ENCODE measurements around the gene FNBP1.

Gene FNBP1

DNA sequence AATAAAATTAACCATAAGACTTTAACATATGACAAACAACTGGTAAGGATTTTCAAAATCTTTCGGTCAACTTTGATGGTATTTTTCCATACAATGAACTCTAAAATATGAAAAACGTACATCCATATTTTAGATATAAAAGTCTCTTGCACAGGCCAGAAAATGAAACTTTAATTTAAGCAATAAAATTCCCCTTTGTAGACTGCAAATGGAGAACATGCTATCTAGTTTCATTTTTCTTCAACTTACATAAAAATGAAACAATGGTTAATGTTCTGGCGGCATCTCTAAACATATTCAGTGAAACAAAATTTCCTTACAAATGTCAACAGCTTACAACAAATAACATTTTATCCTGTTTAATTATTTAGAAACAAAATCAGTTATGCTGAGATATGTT is 123.7 kb downstream of the FNBP1 start:
- H2AFZ ChIP-seq (ENCODE audit: low read length), result no peak overlapping the region
- no CpG with 5 or more reads among the region's 3 CpGs for WGBS, 2 donors (ENCODE audit: extremely low coverage in 2 of 2, insufficient read length in 2 of 2, insufficient replicate concordance in 1 of 2)
- H2BK15ac ChIP-seq (ENCODE audit: low read length), result no peak overlapping the region

DNA sequence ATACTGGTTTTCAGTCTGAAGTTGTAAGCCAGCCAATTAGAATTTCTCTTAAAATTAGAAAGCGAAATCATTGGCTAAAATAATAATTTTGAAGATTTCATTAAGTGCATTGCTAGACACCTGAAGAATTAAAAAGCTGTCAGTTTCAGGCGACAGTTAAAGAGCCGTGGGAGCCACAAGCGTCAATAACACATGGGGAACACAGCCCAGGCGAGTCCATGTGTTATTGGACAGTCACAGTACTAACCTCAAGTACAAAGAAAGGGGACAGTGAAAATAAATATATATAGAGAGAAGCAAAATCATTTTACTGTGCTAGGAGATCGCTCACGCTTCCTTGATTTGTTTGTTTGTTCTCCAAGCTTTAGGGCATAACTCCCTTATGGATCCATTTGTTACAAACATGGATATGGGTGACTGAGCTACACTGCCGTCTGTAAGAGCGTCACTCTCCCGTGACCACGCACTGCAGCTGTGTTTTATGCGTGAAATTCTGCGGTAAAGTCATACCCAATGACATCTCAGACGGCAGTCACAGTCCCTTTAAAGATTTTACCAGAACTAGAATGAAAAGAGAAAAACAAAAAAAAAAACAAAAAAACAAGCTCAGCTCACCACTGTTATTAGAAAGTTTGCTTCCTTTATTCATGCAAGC is 124.6 kb downstream of the FNBP1 start:
- H2BK15ac ChIP-seq (ENCODE audit: low read length), result no peak overlapping the region
- H3K27ac ChIP-seq (replicated peaks; ENCODE audit: low read length), result no peak overlapping the region
- DNase-seq (ENCODE audit: low spot score), result no peak
- H3K4me2 ChIP-seq (ENCODE audit: insufficient read depth, low read length, poor library complexity, severe bottlenecking), result no peak overlapping the region
- H2BK120ac ChIP-seq (ENCODE audit: low read depth, low read length), result no peak overlapping the region
- no peak overlapping the region for H3K18ac ChIP-seq (ENCODE audit: low read length)
- H4K8ac ChIP-seq (ENCODE audit: low read depth, low read length), result no peak overlapping the region
- H2BK5ac ChIP-seq (ENCODE audit: low read length), result no peak overlapping the region
- no peak overlapping the region for H2BK12ac ChIP-seq (ENCODE audit: low read length)
- no peak overlapping the region for H3K4me3 ChIP-seq (ENCODE audit: low read length in 2 of 2)
- no peak overlapping the region for H2AFZ ChIP-seq (ENCODE audit: low read length)
- H3K79me1 ChIP-seq (ENCODE audit: low read depth, low read length), result no peaks in the 10 kb centered on the region
- H3K9ac ChIP-seq (ENCODE audit: low read depth, low read length, poor library complexity), result no peak overlapping the region
- H3K4ac ChIP-seq (ENCODE audit: low read length), result no peak overlapping the region
- no peak overlapping the region for H3K14ac ChIP-seq (ENCODE audit: low read length)
- no peaks in the 10 kb centered on the region for H3K27me3 ChIP-seq (ENCODE audit: control insufficient read depth in 3 of 3, insufficient read depth in 3 of 3, low read depth in 1 of 3, low read length in 3 of 3)
- peaks cover 2 to 28% of the 10 kb centered on the region in 2 donors for H3K36me3 ChIP-seq (replicated peaks in 1 of 2; ENCODE audit: control insufficient read depth in 2 of 2, insufficient read depth in 2 of 2, low read length in 2 of 2)
- no peak overlapping the region for H4K91ac ChIP-seq (ENCODE audit: low read depth, low read length, poor library complexity)
- no peak overlapping the region for H3K23ac ChIP-seq (ENCODE audit: low read depth, low read length, poor library complexity)
- no peak overlapping the region for H2AK5ac ChIP-seq (ENCODE audit: low read depth, low read length)
- no CpG with 5 or more reads among the region's 14 CpGs for WGBS, 2 donors (ENCODE audit: extremely low coverage in 2 of 2, insufficient read length in 2 of 2, insufficient replicate concordance in 1 of 2)
- no peaks in the 10 kb centered on the region for H3K4me1 ChIP-seq (ENCODE audit: control insufficient read depth in 2 of 2, insufficient read depth in 1 of 2, low read depth in 1 of 2, low read length in 2 of 2)
- H3K9me3 ChIP-seq (replicated peaks in 1 of 2; ENCODE audit: control insufficient read depth in 2 of 2, insufficient read depth in 1 of 2, low read depth in 1 of 2, low read length in 2 of 2), result no peaks in the 10 kb centered on the region

More for the DNA sequence above, 123.7 kb downstream of the FNBP1 start:
- H3K9ac ChIP-seq (ENCODE audit: low read depth, low read length, poor library complexity), result no peak overlapping the region
- H4K8ac ChIP-seq (ENCODE audit: low read depth, low read length), result no peak overlapping the region
- no peaks in the 10 kb centered on the region for H3K79me1 ChIP-seq (ENCODE audit: low read depth, low read length)
- no peak overlapping the region for H3K27ac ChIP-seq (replicated peaks; ENCODE audit: low read length)
- no peak overlapping the region for H4K91ac ChIP-seq (ENCODE audit: low read depth, low read length, poor library complexity)
- DNase-seq (ENCODE audit: low spot score), result no peak
- no peak overlapping the region for H3K14ac ChIP-seq (ENCODE audit: low read length)
- H3K4me2 ChIP-seq (ENCODE audit: insufficient read depth, low read length, poor library complexity, severe bottlenecking), result no peak overlapping the region
- H2AK5ac ChIP-seq (ENCODE audit: low read depth, low read length), result no peak overlapping the region
- H3K4ac ChIP-seq (ENCODE audit: low read length), result no peak overlapping the region
- H2BK5ac ChIP-seq (ENCODE audit: low read length), result no peak overlapping the region
- H3K23ac ChIP-seq (ENCODE audit: low read depth, low read length, poor library complexity), result no peak overlapping the region
- no peak overlapping the region for H3K18ac ChIP-seq (ENCODE audit: low read length)
- no peak overlapping the region for H2BK12ac ChIP-seq (ENCODE audit: low read length)
- H2BK120ac ChIP-seq (ENCODE audit: low read depth, low read length), result no peak overlapping the region
- peaks cover 2 to 36% of the 10 kb centered on the region in 2 donors for H3K36me3 ChIP-seq (replicated peaks in 1 of 2; ENCODE audit: control insufficient read depth in 2 of 2, insufficient read depth in 2 of 2, low read length in 2 of 2)
- no peaks in the 10 kb centered on the region for H3K4me1 ChIP-seq (ENCODE audit: control insufficient read depth in 2 of 2, insufficient read depth in 1 of 2, low read depth in 1 of 2, low read length in 2 of 2)
- H3K27me3 ChIP-seq (ENCODE audit: control insufficient read depth in 3 of 3, insufficient read depth in 3 of 3, low read depth in 1 of 3, low read length in 3 of 3), result no peaks in the 10 kb centered on the region
- no peak overlapping the region for H3K4me3 ChIP-seq (ENCODE audit: low read length in 2 of 2)
- H3K9me3 ChIP-seq (replicated peaks in 1 of 2; ENCODE audit: control insufficient read depth in 2 of 2, insufficient read depth in 1 of 2, low read depth in 1 of 2, low read length in 2 of 2), result no peaks in the 10 kb centered on the region

DNA sequence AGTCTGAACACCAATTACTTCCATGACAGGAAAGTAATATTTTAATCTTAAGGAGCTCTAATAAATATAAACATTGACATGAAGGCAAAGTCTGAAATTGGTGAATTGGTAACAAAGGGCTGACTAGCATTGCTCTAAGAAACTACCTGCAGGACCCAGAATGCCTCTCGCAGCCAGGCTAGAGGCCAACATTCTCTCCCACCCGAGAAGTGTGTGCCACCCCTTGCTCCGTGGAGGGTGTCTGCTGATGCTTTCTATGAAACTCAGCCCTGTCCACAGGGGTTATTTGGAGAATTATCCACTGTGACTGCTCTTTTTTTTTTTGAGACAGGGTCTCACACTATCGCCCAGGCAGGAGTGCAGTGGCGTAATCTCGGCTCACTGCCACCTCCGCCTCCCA is 126.3 kb downstream of the FNBP1 start:
- no peaks in the 10 kb centered on the region for H3K9me3 ChIP-seq (replicated peaks in 1 of 2; ENCODE audit: control insufficient read depth in 2 of 2, insufficient read depth in 1 of 2, low read depth in 1 of 2, low read length in 2 of 2)
- no peak overlapping the region for H2BK12ac ChIP-seq (ENCODE audit: low read length)
- H3K27me3 ChIP-seq (ENCODE audit: control insufficient read depth in 3 of 3, insufficient read depth in 3 of 3, low read depth in 1 of 3, low read length in 3 of 3), result no peaks in the 10 kb centered on the region
- no peak overlapping the region for H3K4me2 ChIP-seq (ENCODE audit: insufficient read depth, low read length, poor library complexity, severe bottlenecking)
- H3K79me1 ChIP-seq (ENCODE audit: low read depth, low read length), result no peaks in the 10 kb centered on the region
- DNase-seq (ENCODE audit: low spot score), result no peak
- no peak overlapping the region for H2BK5ac ChIP-seq (ENCODE audit: low read length)
- no peak overlapping the region for H3K4ac ChIP-seq (ENCODE audit: low read length)
- H3K4me1 ChIP-seq (ENCODE audit: control insufficient read depth in 2 of 2, insufficient read depth in 1 of 2, low read depth in 1 of 2, low read length in 2 of 2), result no peaks in the 10 kb centered on the region
- H3K36me3 ChIP-seq (replicated peaks in 1 of 2; ENCODE audit: control insufficient read depth in 2 of 2, insufficient read depth in 2 of 2, low read length in 2 of 2), result peaks cover 2 to 13% of the 10 kb centered on the region in 2 donors
- WGBS, 2 donors (ENCODE audit: extremely low coverage in 2 of 2, insufficient read length in 2 of 2, insufficient replicate concordance in 1 of 2), result no CpG with 5 or more reads among the region's 7 CpGs
- H2AFZ ChIP-seq (ENCODE audit: low read length), result no peak overlapping the region
- H4K8ac ChIP-seq (ENCODE audit: low read depth, low read length), result no peak overlapping the region
- H3K9ac ChIP-seq (ENCODE audit: low read depth, low read length, poor library complexity), result no peak overlapping the region
- H3K18ac ChIP-seq (ENCODE audit: low read length), result no peak overlapping the region
- H3K23ac ChIP-seq (ENCODE audit: low read depth, low read length, poor library complexity), result no peak overlapping the region
- no peak overlapping the region for H3K14ac ChIP-seq (ENCODE audit: low read length)
- H4K91ac ChIP-seq (ENCODE audit: low read depth, low read length, poor library complexity), result no peak overlapping the region
- H2AK5ac ChIP-seq (ENCODE audit: low read depth, low read length), result no peak overlapping the region
- no peak overlapping the region for H2BK15ac ChIP-seq (ENCODE audit: low read length)
- H3K27ac ChIP-seq (replicated peaks; ENCODE audit: low read length), result no peak overlapping the region
- no peak overlapping the region for H2BK120ac ChIP-seq (ENCODE audit: low read depth, low read length)
- no peak overlapping the region for H3K4me3 ChIP-seq (ENCODE audit: low read length in 2 of 2)

GRCh38 chr9:129914051-129914450 is 128.9 kb downstream of the FNBP1 start:
- Histone ChIP-seq H3K27me3 (ENCODE audit: control insufficient read depth in 3 of 3, insufficient read depth in 3 of 3, low read depth in 1 of 3, low read length in 3 of 3) (no peaks in the 10 kb centered on the region), H3K18ac (ENCODE audit: low read length) (no peak overlapping the region), H3K4me1 (ENCODE audit: control insufficient read depth in 2 of 2, insufficient read depth in 1 of 2, low read depth in 1 of 2, low read length in 2 of 2) (no peaks in the 10 kb centered on the region), H3K9ac (ENCODE audit: low read depth, low read length, poor library complexity) (no peak overlapping the region), H3K36me3 (replicated peaks in 1 of 2; ENCODE audit: control insufficient read depth in 2 of 2, insufficient read depth in 2 of 2, low read length in 2 of 2) (peaks cover 2 to 13% of the 10 kb centered on the region in 2 donors), H2BK5ac (ENCODE audit: low read length) (no peak overlapping the region), H2BK15ac (ENCODE audit: low read length) (no peak overlapping the region), H3K23ac (ENCODE audit: low read depth, low read length, poor library complexity) (no peak overlapping the region), H2AK5ac (ENCODE audit: low read depth, low read length) (no peak overlapping the region), H4K8ac (ENCODE audit: low read depth, low read length) (no peak overlapping the region), H3K4me2 (ENCODE audit: insufficient read depth, low read length, poor library complexity, severe bottlenecking) (no peak overlapping the region), H3K27ac (replicated peaks; ENCODE audit: low read length) (no peak overlapping the region), H3K9me3 (replicated peaks in 1 of 2; ENCODE audit: control insufficient read depth in 2 of 2, insufficient read depth in 1 of 2, low read depth in 1 of 2, low read length in 2 of 2) (no peaks in the 10 kb centered on the region), H2AFZ (ENCODE audit: low read length) (no peak overlapping the region), H3K14ac (ENCODE audit: low read length) (no peak overlapping the region), H4K91ac (ENCODE audit: low read depth, low read length, poor library complexity) (no peak overlapping the region), H3K4ac (ENCODE audit: low read length) (no peak overlapping the region), H3K79me1 (ENCODE audit: low read depth, low read length) (no peaks in the 10 kb centered on the region), H2BK12ac (ENCODE audit: low read length) (no peak overlapping the region), H2BK120ac (ENCODE audit: low read depth, low read length) (no peak overlapping the region), H3K4me3 (ENCODE audit: low read length in 2 of 2) (no peak overlapping the region)
- WGBS, 2 donors (ENCODE audit: extremely low coverage in 2 of 2, insufficient read length in 2 of 2, insufficient replicate concordance in 1 of 2), result no CpG with 5 or more reads among the region's 5 CpGs
- DNase-seq (ENCODE audit: low spot score), result no peak
